Smooth muscle cell of the pulmonary artery (primary cell): ENCODE data around the gene POLD3. TPM values are rescaled to one million over a fixed set of nuclear protein-coding genes. Genes with fewer than 3 reads are reported as not detected.

Experiments used
- total RNA-seq: library from RNA; depleted of rRNA; stranded (reverse); fragments of >200 nt; gene quantifications from 2 replicates; pipeline ENCODE4 v1.2.3, GENCODE V29; 2014

The POLD3 gene
- total RNA-seq: 7.7 and 9.7 TPM in 2 replicates

GRCh38 chr11:74592441-74593362 lies at the start of gene POLD3:
Gene POLD3, plus strand, starts transcription at chr11:74592582. Its CDS starts 77 bp downstream, at chr11:74592659.

Other genes with a start within 250 kb of the POLD3 start
- 7.0 and 10.6 TPM in 2 replicates for gene PGM2L1, start 194.1 kb upstream of the POLD3 start, total RNA-seq
- gene KCNE3, start 125.0 kb upstream of the POLD3 start, total RNA-seq: 2.6 and 3.5 TPM in 2 replicates
- gene LIPT2, start 98.9 kb upstream of the POLD3 start, total RNA-seq: 1.5 and 1.6 TPM in 2 replicates
- not detected in 2 replicates for gene CHRDL2, start 138.8 kb downstream of the POLD3 start, total RNA-seq
- 18.6 and 21.2 TPM in 2 replicates for gene RNF169, start 156.3 kb downstream of the POLD3 start, total RNA-seq